Adrenal gland (tissue), 12 donors: ENCODE data around the gene PRAF2. TPM values are rescaled to one million over a fixed set of nuclear protein-coding genes. Genes with fewer than 3 reads are reported as not detected.

Experiments used
- DNase-seq, 7 donors: peaks; one replicate each; pipeline ENCODE4 v3.0.0-alpha.2; 2019 to 2020
- H3K27ac ChIP-seq, 5 donors: fragments of 200-600 bp; sonication (generic) in 4 of 5; 1 replicate in 3 of 5; 2 replicates in 2 of 5; pipeline versions ENCODE4 v1.5.1 to v1.8.0; 2016 to 2020; ENCODE audit warnings: mild to moderate bottlenecking in 1 of 5
- H3K27me3 ChIP-seq: fragments of 200-600 bp; 2 replicates; pipeline ENCODE4 v1.8.0; 2021
- H3K36me3 ChIP-seq, 2 donors: fragments of 200-600 bp; replicated peaks in 1 of 2; 1 replicate in 1 of 2; 2 replicates in 1 of 2; pipeline versions ENCODE4 v1.5.1 to v1.8.0; 2018 to 2022
- H3K4me1 ChIP-seq, 2 donors: fragments of 200-600 bp; replicated peaks in 1 of 2; 1 replicate in 1 of 2; 2 replicates in 1 of 2; pipeline versions ENCODE4 v1.5.1 to v1.8.0; 2018 to 2021
- H3K4me3 ChIP-seq, 4 donors: fragments of 200-600 bp; sonication (generic) in 3 of 4; one replicate each; pipeline ENCODE4 v1.5.1; 2016 to 2018
- H3K9me3 ChIP-seq, 3 donors: fragments of 200-600 bp; sonication (generic) in 1 of 3; replicated peaks in 1 of 3; 1 replicate in 2 of 3; 2 replicates in 1 of 3; pipeline versions ENCODE4 v1.5.1 to v1.8.0; 2016 to 2021
- POLR2A ChIP-seq, 2 donors: fragments of 450-650 bp; IDR thresholded peaks; one replicate each; pipeline ENCODE4 v1.6.1; 2017; ENCODE audit warnings: antibody characterized with exemption in 2 of 2, mild to moderate bottlenecking in 2 of 2, moderate library complexity in 1 of 2
- WGBS, 4 donors: extraction: QIAGEN DNeasy Blood & Tissue Kit in 2 of 4; methylation state at CpG; one replicate each; pipeline versions ENCODE4 v1.1.5 to v1.1.7; 2013 to 2017; 5-methylcytosine and 5-hydroxymethylcytosine counted together
- intact Hi-C, 2 donors: fragments of 100-400 bp; cut with DNase I; formaldehyde crosslinking; loops; one replicate each; pipeline versions ENCODE4 v1.14.1 to v1.15.0; 2022 to 2023
- polyA plus RNA-seq, 3 donors: library from polyadenylated mRNA; stranded (reverse); fragments of 200-250 nt in 2 of 3; fragments of 350-450 nt in 1 of 3; fragmentation: Illumina TruSeq in 1 of 3; extraction: RNeasy Lipid Tissue Mini Kit (QIAGEN cat#74804) in 1 of 3; gene quantifications; one replicate each; pipeline ENCODE4 v1.2.3, GENCODE V29; 2013 to 2014
- small RNA-seq, 2 donors: library from RNA; depleted of rRNA; stranded (forward); fragments of <200 nt; gene quantifications; one replicate each; pipeline ENCODE3, GENCODE V24; 2016
- total RNA-seq, 9 donors: library from RNA; depleted of rRNA in 4 of 9; stranded (reverse); fragments of >200 nt in 4 of 9; fragments of 120-200 nt in 1 of 9; fragmentation: NEBNext Ultra II Directional in 1 of 9; extraction: Animal tissue kit (Norgen Biotek cat#: 25700) in 1 of 9; gene quantifications; one replicate each; pipeline versions ENCODE4 v1.1.0 to v1.2.4, GENCODE V29; 2013 to 2023
- TF ChIP-seq, protein P1 (sequence below), 6 experiments: fragments of 450-650 bp in 4 of 6; fragments of 200-600 bp in 2 of 6; sonication (generic) in 1 of 6; IDR thresholded peaks; 1 replicate in 5 of 6; 2 replicates in 1 of 6; pipeline versions ENCODE4 v1.5.1 to v1.8.0; 2016 to 2021; ENCODE audit warnings: antibody characterized with exemption in 6 of 6, mild to moderate bottlenecking in 2 of 6, moderate library complexity in 1 of 6
- donor health status: healthy with polysubstance abuse.
- donor health status: Bipolar disorder and iron deficiency.
- donor health status: DM: yes; HTN: yes; CAD: no.
- donor health status: DM: no; HTN: no; CAD: no.
- donor health status: DM: no; HTN: no; CAD: no.
- donor health status: DM: yes; HTN: yes; CAD: no.

Gene PRAF2
- total and polyA plus RNA-seq, 12 donors, result 9.7 to 100 (median 37.3) TPM

DNA sequence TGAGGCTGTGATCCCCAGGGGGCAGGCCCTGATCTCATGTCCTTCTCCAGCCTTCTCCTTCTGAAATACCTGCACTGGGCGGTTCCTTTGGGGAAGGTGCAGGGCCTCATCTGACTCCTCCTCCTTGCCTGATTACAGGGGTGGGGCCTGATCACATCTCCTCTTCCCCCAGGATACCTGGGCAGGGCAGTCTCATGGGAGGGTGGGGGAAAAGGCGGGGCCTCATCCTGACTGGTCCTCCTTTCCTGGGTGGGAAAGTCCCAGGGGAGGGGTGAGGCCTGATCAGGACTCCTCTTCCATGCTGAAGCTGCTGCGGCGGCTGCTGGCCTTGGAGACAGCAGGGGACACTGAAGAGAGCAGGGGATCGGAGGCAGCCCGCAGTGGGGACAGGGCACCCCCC lies 43.9 kb downstream of the PRAF2 start:
- no peaks in the 10 kb centered on the region for H3K27me3 ChIP-seq
- intact Hi-C loops, result no loop called here
- 87 to 98% (median 89%) methylated on average over 4 to 6 of the region's 6 CpGs; no CpG with 5 or more reads in 1 of the 4 donors for WGBS, 4 donors
- H3K4me3 ChIP-seq, result no peak overlapping the region
- no peak for DNase-seq
- H3K36me3 ChIP-seq, result peaks cover 0 to 42% of the 10 kb centered on the region in 2 donors
- no peaks in the 10 kb centered on the region for H3K9me3 ChIP-seq
- H3K4me1 ChIP-seq, result peaks cover 5 to 6% of the 10 kb centered on the region in 2 donors
- peak overlapping the region in 1 of 5 donors; percentile 3 for H3K27ac ChIP-seq
- no peak for TF ChIP-seq POLR2A (IDR thresholded peaks at IDR 0.05)
- TF ChIP-seq, protein P1, sequence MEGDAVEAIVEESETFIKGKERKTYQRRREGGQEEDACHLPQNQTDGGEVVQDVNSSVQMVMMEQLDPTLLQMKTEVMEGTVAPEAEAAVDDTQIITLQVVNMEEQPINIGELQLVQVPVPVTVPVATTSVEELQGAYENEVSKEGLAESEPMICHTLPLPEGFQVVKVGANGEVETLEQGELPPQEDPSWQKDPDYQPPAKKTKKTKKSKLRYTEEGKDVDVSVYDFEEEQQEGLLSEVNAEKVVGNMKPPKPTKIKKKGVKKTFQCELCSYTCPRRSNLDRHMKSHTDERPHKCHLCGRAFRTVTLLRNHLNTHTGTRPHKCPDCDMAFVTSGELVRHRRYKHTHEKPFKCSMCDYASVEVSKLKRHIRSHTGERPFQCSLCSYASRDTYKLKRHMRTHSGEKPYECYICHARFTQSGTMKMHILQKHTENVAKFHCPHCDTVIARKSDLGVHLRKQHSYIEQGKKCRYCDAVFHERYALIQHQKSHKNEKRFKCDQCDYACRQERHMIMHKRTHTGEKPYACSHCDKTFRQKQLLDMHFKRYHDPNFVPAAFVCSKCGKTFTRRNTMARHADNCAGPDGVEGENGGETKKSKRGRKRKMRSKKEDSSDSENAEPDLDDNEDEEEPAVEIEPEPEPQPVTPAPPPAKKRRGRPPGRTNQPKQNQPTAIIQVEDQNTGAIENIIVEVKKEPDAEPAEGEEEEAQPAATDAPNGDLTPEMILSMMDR (IDR thresholded peaks at IDR 0.05), result no peak

Small RNAs within 50 kb of the gene (small RNA-seq; reads per million reads assigned to genes)
- gene RNU4-52P, result 0.08 to 0.12 reads per million in 2 donors

Other genes starting within 250 kb of the PRAF2 start
- under 1 TPM in 1 of 9 donors, not detected in 8; 0.11 TPM for gene ERAS, start 247.5 kb downstream of the PRAF2 start, total RNA-seq
- under 1 TPM in 1 of 3 donors, not detected in 2; 0.20 TPM for gene ERAS, start 247.5 kb downstream of the PRAF2 start, polyA plus RNA-seq
- 100 to 1,000 TPM in 1 of 9 donors, 10 to 100 TPM in 2, 1 to 10 TPM in 5, under 1 TPM in 1; 0.97 to 151 (median 7.0) TPM for gene PCSK1N, start 238.4 kb downstream of the PRAF2 start, total RNA-seq
- gene PCSK1N, start 238.4 kb downstream of the PRAF2 start, polyA plus RNA-seq, result 100 to 1,000 TPM in 2 of 3 donors, under 1 TPM in 1; 0.24 to 297 (median 113) TPM
- 10 to 100 TPM; 43.7 to 98.0 (median 64.7) TPM for gene TIMM17B, start 176.2 kb downstream of the PRAF2 start, total RNA-seq
- 10 to 100 TPM; 25.5 to 93.5 (median 56.9) TPM for gene TIMM17B, start 176.2 kb downstream of the PRAF2 start, polyA plus RNA-seq
- 100 to 1,000 TPM in 2 of 9 donors, 10 to 100 TPM in 7; 53.1 to 123 (median 89.8) TPM for gene PQBP1, start 176.1 kb downstream of the PRAF2 start, total RNA-seq
- 100 to 1,000 TPM; 117 to 316 (median 295) TPM for gene PQBP1, start 176.1 kb downstream of the PRAF2 start, polyA plus RNA-seq
- 10 to 100 TPM; 23.7 to 59.7 (median 32.9) TPM for gene SLC35A2, start 162.4 kb downstream of the PRAF2 start, total RNA-seq
- 10 to 100 TPM in 2 of 3 donors, 1 to 10 TPM in 1; 5.1 to 33.5 (median 11.1) TPM for gene SLC35A2, start 162.4 kb downstream of the PRAF2 start, polyA plus RNA-seq
- gene PIM2, start 155.0 kb downstream of the PRAF2 start, total RNA-seq, result 10 to 100 TPM in 4 of 9 donors, 1 to 10 TPM in 5; 3.8 to 14.1 (median 9.7) TPM
- gene PIM2, start 155.0 kb downstream of the PRAF2 start, polyA plus RNA-seq, result 10 to 100 TPM in 1 of 3 donors, 1 to 10 TPM in 2; 4.1 to 11.9 (median 4.8) TPM
- gene OTUD5, start 116.4 kb downstream of the PRAF2 start, total RNA-seq, result 10 to 100 TPM; 39.4 to 67.8 (median 54.3) TPM
- 10 to 100 TPM; 47.7 to 79.5 (median 52.2) TPM for gene OTUD5, start 116.4 kb downstream of the PRAF2 start, polyA plus RNA-seq
- 1 to 10 TPM in 5 of 9 donors, under 1 TPM in 4; 0.22 to 2.1 (median 1.0) TPM for gene KCND1, start 102.2 kb downstream of the PRAF2 start, total RNA-seq
- 1 to 10 TPM in 1 of 3 donors, under 1 TPM in 2; 0.77 to 2.4 (median 0.82) TPM for gene KCND1, start 102.2 kb downstream of the PRAF2 start, polyA plus RNA-seq
- gene GRIPAP1, start 71.7 kb downstream of the PRAF2 start, total RNA-seq, result 10 to 100 TPM; 27.4 to 60.3 (median 37.9) TPM
- gene GRIPAP1, start 71.7 kb downstream of the PRAF2 start, polyA plus RNA-seq, result 10 to 100 TPM; 39.8 to 86.6 (median 44.1) TPM
- 100 to 1,000 TPM in 4 of 9 donors, 10 to 100 TPM in 5; 32.7 to 168 (median 94.7) TPM for gene TFE3, start 30.6 kb downstream of the PRAF2 start, total RNA-seq
- 10 to 100 TPM; 45.6 to 76.1 (median 65.9) TPM for gene TFE3, start 30.6 kb downstream of the PRAF2 start, polyA plus RNA-seq
- 10 to 100 TPM in 1 of 9 donors, 1 to 10 TPM in 8; 1.2 to 30.6 (median 2.8) TPM for gene CCDC120, start 15.0 kb downstream of the PRAF2 start, total RNA-seq
- gene CCDC120, start 15.0 kb downstream of the PRAF2 start, polyA plus RNA-seq, result 1 to 10 TPM; 1.1 to 8.2 (median 2.7) TPM
- gene WDR45, start 5.9 kb upstream of the PRAF2 start, total RNA-seq, result 100 to 1,000 TPM in 6 of 9 donors, 10 to 100 TPM in 3; 64.1 to 139 (median 108) TPM
- gene WDR45, start 5.9 kb upstream of the PRAF2 start, polyA plus RNA-seq, result 100 to 1,000 TPM in 2 of 3 donors, 10 to 100 TPM in 1; 59.4 to 184 (median 170) TPM
- 10 to 100 TPM; 21.5 to 58.4 (median 27.3) TPM for gene GPKOW, start 49.7 kb upstream of the PRAF2 start, total RNA-seq
- gene GPKOW, start 49.7 kb upstream of the PRAF2 start, polyA plus RNA-seq, result 10 to 100 TPM; 10.1 to 21.8 (median 11.3) TPM
- 10 to 100 TPM in 1 of 9 donors, 1 to 10 TPM in 8; 2.2 to 16.2 (median 3.1) TPM for gene MAGIX, start 88.8 kb upstream of the PRAF2 start, total RNA-seq
- 1 to 10 TPM in 2 of 3 donors, under 1 TPM in 1; 0.59 to 8.4 (median 7.6) TPM for gene MAGIX, start 88.8 kb upstream of the PRAF2 start, polyA plus RNA-seq
- 100 to 1,000 TPM in 6 of 9 donors, 10 to 100 TPM in 3; 52.1 to 304 (median 161) TPM for gene PLP2, start 97.9 kb upstream of the PRAF2 start, total RNA-seq
- gene PLP2, start 97.9 kb upstream of the PRAF2 start, polyA plus RNA-seq, result 100 to 1,000 TPM in 2 of 3 donors, 10 to 100 TPM in 1; 78.2 to 724 (median 324) TPM
- gene PRICKLE3, start 112.4 kb upstream of the PRAF2 start, total RNA-seq, result 10 to 100 TPM in 7 of 9 donors, 1 to 10 TPM in 2; 2.8 to 46.8 (median 13.1) TPM
- gene PRICKLE3, start 112.4 kb upstream of the PRAF2 start, polyA plus RNA-seq, result 10 to 100 TPM in 1 of 3 donors, 1 to 10 TPM in 2; 5.7 to 10.9 (median 6.6) TPM
- 100 to 1,000 TPM in 1 of 9 donors, 10 to 100 TPM in 7, 1 to 10 TPM in 1; 6.8 to 147 (median 18.5) TPM for gene SYP, start 126.2 kb upstream of the PRAF2 start, total RNA-seq
- 10 to 100 TPM; 18.6 to 73.1 (median 61.4) TPM for gene SYP, start 126.2 kb upstream of the PRAF2 start, polyA plus RNA-seq
- gene CACNA1F, start 159.3 kb upstream of the PRAF2 start, total RNA-seq, result under 1 TPM in 3 of 9 donors, not detected in 6; 0.14 to 0.18 (median 0.17) TPM
- under 1 TPM in 2 of 3 donors, not detected in 1; 0.13 to 0.24 TPM for gene CACNA1F, start 159.3 kb upstream of the PRAF2 start, polyA plus RNA-seq
- 10 to 100 TPM in 8 of 9 donors, 1 to 10 TPM in 1; 8.8 to 24.7 (median 19.4) TPM for gene CCDC22, start 161.5 kb upstream of the PRAF2 start, total RNA-seq
- gene CCDC22, start 161.5 kb upstream of the PRAF2 start, polyA plus RNA-seq, result 10 to 100 TPM in 2 of 3 donors, 1 to 10 TPM in 1; 6.0 to 13.6 (median 11.8) TPM
- gene FOXP3, start 190.7 kb upstream of the PRAF2 start, total RNA-seq, result under 1 TPM in 5 of 9 donors, not detected in 4; 0.14 to 0.38 (median 0.29) TPM
- gene FOXP3, start 190.7 kb upstream of the PRAF2 start, polyA plus RNA-seq, result under 1 TPM; 0.20 to 0.53 (median 0.24) TPM
- gene PPP1R3F, start 195.8 kb upstream of the PRAF2 start, total RNA-seq, result 10 to 100 TPM in 1 of 9 donors, 1 to 10 TPM in 8; 3.5 to 11.6 (median 6.8) TPM
- gene PPP1R3F, start 195.8 kb upstream of the PRAF2 start, polyA plus RNA-seq, result 1 to 10 TPM; 2.6 to 6.2 (median 4.3) TPM
- under 1 TPM in 1 of 9 donors, not detected in 8; 0.33 TPM for gene GAGE10, start 229.6 kb upstream of the PRAF2 start, total RNA-seq
- not detected for gene GAGE10, start 229.6 kb upstream of the PRAF2 start, polyA plus RNA-seq
- gene GAGE12J, start 248.0 kb upstream of the PRAF2 start, total RNA-seq, result not detected
- not detected for gene GAGE12J, start 248.0 kb upstream of the PRAF2 start, polyA plus RNA-seq